HepG2 (cell line): ENCODE data around the gene EMC9. TPM values are rescaled to one million over a fixed set of nuclear protein-coding genes. Genes with fewer than 3 reads are reported as not detected.

Source experiments
- CSRNP2 ChIP-seq: sonication (generic); formaldehyde crosslinking; conservative IDR thresholded peaks from 2 replicates; pipeline ENCODE4 v1.8.0; 2022; ENCODE audit warnings: low read depth, missing genetic modification reagents
- DBP ChIP-seq: sonication (generic); formaldehyde crosslinking; IDR thresholded peaks from 2 replicates; pipeline ENCODE4 v1.4.0; 2020; ENCODE audit warnings: missing genetic modification reagents; ENCODE audit errors: not compliant biosample characterization
- ELF3 ChIP-seq: IDR thresholded peaks from 2 replicates; pipeline ENCODE4 v1.6.1; 2016; ENCODE audit warnings: missing genetic modification reagents, missing compliant biosample characterization
- FOSL2 ChIP-seq: sonication (generic); formaldehyde crosslinking; IDR thresholded peaks from 2 replicates; pipeline ENCODE4 v1.4.0; 2020; ENCODE audit warnings: missing genetic modification reagents
- HMG20B ChIP-seq: conservative IDR thresholded peaks from 2 replicates; pipeline ENCODE4 v1.6.1; 2016; ENCODE audit warnings: missing genetic modification reagents, missing compliant biosample characterization
- HNF1A ChIP-seq, 2 experiments: sonication (generic) in 1 of 2; formaldehyde crosslinking in 1 of 2; IDR thresholded peaks; 2 replicates each; pipeline versions ENCODE4 v1.4.0 to v1.6.1; 2016 to 2020; ENCODE audit warnings: borderline replicate concordance in 1 of 2, low read depth in 1 of 2, mild to moderate bottlenecking in 1 of 2, missing genetic modification reagents in 1 of 2
- KAT7 ChIP-seq: IDR thresholded peaks from 2 replicates; pipeline ENCODE4 v1.6.1; 2018; ENCODE audit warnings: borderline replicate concordance, missing compliant biosample characterization
- MED13 ChIP-seq: sonication (generic); formaldehyde crosslinking; IDR thresholded peaks from 2 replicates; pipeline ENCODE4 v1.5.0; 2020; ENCODE audit warnings: missing genetic modification reagents
- NR2C2 ChIP-seq: sonication (generic); formaldehyde crosslinking; IDR thresholded peaks from 2 replicates; pipeline ENCODE4 v1.4.0; 2020; ENCODE audit warnings: missing genetic modification reagents, mild to moderate bottlenecking, moderate library complexity, borderline replicate concordance
- NR3C1 ChIP-seq: sonication (generic); formaldehyde crosslinking; IDR thresholded peaks from 2 replicates; pipeline ENCODE4 v1.4.0; 2020; ENCODE audit warnings: missing genetic modification reagents
- SMAD3 ChIP-seq: sonication (generic); formaldehyde crosslinking; IDR thresholded peaks from 2 replicates; pipeline ENCODE4 v1.4.0; 2020; ENCODE audit warnings: missing genetic modification reagents
- ZMYM3 ChIP-seq: sonication (generic); formaldehyde crosslinking; IDR thresholded peaks from 2 replicates; pipeline ENCODE4 v1.5.1; 2020; ENCODE audit warnings: mild to moderate bottlenecking, missing genetic modification reagents
- ZNF629 ChIP-seq: sonication (generic); formaldehyde crosslinking; conservative IDR thresholded peaks from 2 replicates; pipeline ENCODE4 v1.5.0; 2020; ENCODE audit warnings: missing genetic modification reagents
- ZNF646 ChIP-seq: sonication (generic); formaldehyde crosslinking; IDR thresholded peaks from 2 replicates; pipeline ENCODE4 v1.9.0; 2021; ENCODE audit warnings: mild to moderate bottlenecking, missing genetic modification reagents
- polyA plus RNA-seq, 8 experiments: library from polyadenylated mRNA; depleted of rRNA in 3 of 8; stranded (reverse) in 7 of 8; unstranded in 1 of 8; fragments of >200 nt; fragmentation: Illumina TruSeq in 4 of 8; extraction: Trizol in 4 of 8; gene quantifications; 2 replicates each; pipeline versions ENCODE4 v1.2.1 to v1.2.3, GENCODE V29; 2011 to 2016; ENCODE audit warnings: low read depth in 4 of 8, missing spikeins in 1 of 8, mixed read lengths in 1 of 8; ENCODE audit not compliant: insufficient read depth in 1 of 8
- total RNA-seq, 5 experiments: library from RNA; depleted of rRNA; stranded (reverse); fragments of >200 nt; fragmentation: Illumina TruSeq; extraction: Trizol; gene quantifications; 2 replicates each; pipeline ENCODE4 v1.2.3, GENCODE V29; 2016; ENCODE audit warnings: low read depth in 1 of 5

The EMC9 gene
- total and polyA plus RNA-seq, 2 of the 13 experiments (the other 11 are each of a cell fraction or from before 2014, with no cell fraction given): 60.5 to 78.7 TPM

GRCh38 chr14:24093901-24094840, 47.2 kb downstream of the EMC9 start, which contains the start of gene PCK2 (continued):
- no peak for TF ChIP-seq ZNF646 (CRISPR knock-in tag)
- peak; percentile 58 for TF ChIP-seq ZNF629 (CRISPR knock-in tag)
- peak; percentile 55 for TF ChIP-seq FOSL2 (CRISPR knock-in tag)
- peak; percentile 62; the same call in 1 of the 2 replicates for TF ChIP-seq ZMYM3 (CRISPR knock-in tag)
- peak; percentile 53; the same call in 1 of the 2 replicates for TF ChIP-seq HMG20B
- TF ChIP-seq MED13 (CRISPR knock-in tag): peak; percentile 97
- peak; percentile 63; the same call in 1 of the 2 replicates for TF ChIP-seq HNF1A (IDR thresholded peaks at IDR 0.05; ENCODE audit: low read depth)
- peak; percentile 71; the same call in 1 of the 2 replicates for TF ChIP-seq HNF1A (CRISPR knock-in tag; IDR thresholded peaks at IDR 0.05; ENCODE audit: borderline replicate concordance)
- peak; percentile 92 for TF ChIP-seq NR3C1 (CRISPR knock-in tag)
- peak; percentile 63; the same call in 1 of the 2 replicates for TF ChIP-seq NR2C2 (CRISPR knock-in tag)
- peak; percentile 100 for TF ChIP-seq KAT7 (CRISPR knock-in tag)
- peak; percentile 84 for TF ChIP-seq ELF3 (CRISPR knock-in tag)
- TF ChIP-seq SMAD3 (CRISPR knock-in tag): peak; percentile 90; the same call in 1 of the 2 replicates
- no peak for TF ChIP-seq CSRNP2 (CRISPR knock-in tag)
- peak; percentile 60 for TF ChIP-seq DBP (CRISPR knock-in tag)
